Ramos (cell line): ENCODE measurements around the gene ZNF524.
"Not testable (repeated sequence)": the region's sequence is repeated elsewhere in the genome, so short reads cannot be mapped to it uniquely, and the experiment has no call there.

ENCODE experiments used
- in situ Hi-C: fragments of 300-500 bp; cut with MboI; formaldehyde crosslinking; loops from one replicate; pipeline ENCODE4 v1.14.3; 2022; ENCODE audit warnings: low sequenced_read_pairs; ENCODE audit not compliant: unreplicated experiment

ZNF524 gene, protein sequence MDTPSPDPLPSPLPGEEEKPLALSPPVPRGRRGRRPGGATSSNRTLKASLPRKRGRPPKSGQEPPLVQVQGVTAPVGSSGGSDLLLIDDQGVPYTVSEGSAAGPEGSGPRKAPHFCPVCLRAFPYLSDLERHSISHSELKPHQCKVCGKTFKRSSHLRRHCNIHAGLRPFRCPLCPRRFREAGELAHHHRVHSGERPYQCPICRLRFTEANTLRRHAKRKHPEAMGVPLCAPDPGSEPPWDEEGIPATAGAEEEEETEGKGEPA

DNA sequence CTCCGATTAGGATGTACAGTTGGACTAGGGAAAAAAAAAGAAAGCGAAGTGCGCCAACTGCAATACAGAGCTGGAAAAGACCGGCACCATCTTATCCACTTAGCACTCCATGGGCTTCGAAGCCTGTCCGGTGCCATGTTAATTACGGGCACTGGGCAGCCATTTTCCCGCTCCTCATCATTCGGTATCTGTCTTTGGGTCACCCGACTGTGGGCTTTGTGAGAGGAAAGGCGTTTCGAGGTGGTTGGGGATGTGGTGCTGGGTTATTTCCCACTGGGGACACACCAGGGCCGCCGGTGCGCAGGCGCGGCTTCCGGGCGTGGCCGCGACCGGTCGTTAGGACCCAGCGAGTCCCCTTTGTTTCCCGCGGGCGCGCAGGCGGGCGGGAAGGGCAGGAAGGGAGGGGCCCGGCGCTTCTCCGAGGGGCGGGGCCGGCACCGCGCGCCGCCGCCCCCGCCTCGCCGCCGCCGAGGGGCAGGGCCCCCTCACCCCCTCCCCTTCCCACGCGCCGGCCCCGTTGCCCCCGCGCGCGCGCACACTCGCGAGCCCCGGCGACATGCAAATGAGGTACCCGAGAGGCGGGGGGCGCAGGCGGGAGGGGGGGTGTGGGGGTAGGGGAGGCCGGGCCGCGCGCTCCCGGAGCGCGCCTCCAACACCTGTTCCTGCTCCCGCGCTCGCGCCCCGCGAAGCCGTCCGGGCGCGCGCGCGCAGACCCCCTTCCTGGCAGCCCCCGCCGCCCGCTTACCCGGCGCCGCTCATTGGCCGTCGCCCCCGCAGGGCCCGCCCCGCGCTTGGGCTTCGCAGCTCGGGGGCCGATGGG lies at the start of gene ZNF524:
Gene ZNF524 (plus strand): TSS at position 447 of the 820 bp plus-strand sequence. CDS start 1,825 bp downstream, outside the sequence.
- in situ Hi-C loops: no loop called here

DNA sequence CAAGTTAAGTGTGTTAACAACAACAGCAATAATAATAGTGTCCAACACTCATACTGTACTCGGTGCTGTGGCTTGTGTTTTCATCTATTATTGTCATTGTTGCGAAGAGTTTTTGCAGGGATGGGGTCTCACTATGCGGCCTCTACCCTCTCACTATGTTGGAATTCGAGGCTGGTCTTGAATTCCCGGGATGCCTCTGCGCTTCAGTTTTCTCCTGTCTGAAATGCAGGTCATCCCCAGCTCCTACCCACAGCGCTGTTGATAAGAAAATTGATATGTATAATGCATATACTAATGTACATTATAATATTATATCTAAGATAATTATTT lies 49.8 kb upstream of the ZNF524 start:
- in situ Hi-C loops: no loop called here

DNA sequence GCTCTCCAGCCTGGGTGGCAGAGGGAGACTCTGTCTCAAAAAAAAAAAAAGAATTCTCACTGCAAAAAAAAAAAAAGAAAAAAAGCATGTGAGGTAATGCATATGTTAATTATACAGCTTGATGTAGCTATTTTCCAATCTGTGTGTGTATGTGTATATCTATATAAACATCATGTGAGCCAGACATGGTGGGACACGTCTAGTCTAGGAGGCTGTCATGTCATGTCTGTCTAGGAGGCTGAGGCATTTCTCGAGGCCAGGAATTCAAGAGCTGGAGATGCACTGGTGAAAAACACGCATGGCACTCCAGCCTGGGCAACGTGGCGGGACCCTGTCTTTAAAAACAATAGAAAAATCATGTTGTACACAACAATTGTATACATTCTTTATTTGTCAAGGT lies 47.9 kb upstream of the ZNF524 start:
- in situ Hi-C loops: no loop called here

DNA sequence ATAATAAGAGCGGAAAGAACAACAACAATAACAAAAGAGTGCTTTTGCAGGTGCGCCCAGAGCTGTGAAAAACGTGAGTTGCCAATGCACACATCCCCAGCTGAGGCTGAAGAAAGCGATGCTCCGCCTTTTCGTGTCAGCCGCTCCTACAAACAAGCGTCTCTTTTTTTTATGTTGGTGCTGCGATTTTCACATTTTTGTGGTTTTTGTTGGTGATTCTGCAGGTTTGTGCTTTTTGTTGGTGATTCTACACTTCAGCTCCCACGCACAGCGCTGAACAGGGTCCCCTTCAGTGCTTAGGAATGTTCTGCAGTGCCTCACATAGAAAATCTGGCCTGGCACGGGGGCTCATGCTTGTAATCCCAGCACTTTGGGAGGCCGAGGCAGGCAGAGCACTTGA lies 47.5 kb upstream of the ZNF524 start:
- in situ Hi-C loops: no loop called here

DNA sequence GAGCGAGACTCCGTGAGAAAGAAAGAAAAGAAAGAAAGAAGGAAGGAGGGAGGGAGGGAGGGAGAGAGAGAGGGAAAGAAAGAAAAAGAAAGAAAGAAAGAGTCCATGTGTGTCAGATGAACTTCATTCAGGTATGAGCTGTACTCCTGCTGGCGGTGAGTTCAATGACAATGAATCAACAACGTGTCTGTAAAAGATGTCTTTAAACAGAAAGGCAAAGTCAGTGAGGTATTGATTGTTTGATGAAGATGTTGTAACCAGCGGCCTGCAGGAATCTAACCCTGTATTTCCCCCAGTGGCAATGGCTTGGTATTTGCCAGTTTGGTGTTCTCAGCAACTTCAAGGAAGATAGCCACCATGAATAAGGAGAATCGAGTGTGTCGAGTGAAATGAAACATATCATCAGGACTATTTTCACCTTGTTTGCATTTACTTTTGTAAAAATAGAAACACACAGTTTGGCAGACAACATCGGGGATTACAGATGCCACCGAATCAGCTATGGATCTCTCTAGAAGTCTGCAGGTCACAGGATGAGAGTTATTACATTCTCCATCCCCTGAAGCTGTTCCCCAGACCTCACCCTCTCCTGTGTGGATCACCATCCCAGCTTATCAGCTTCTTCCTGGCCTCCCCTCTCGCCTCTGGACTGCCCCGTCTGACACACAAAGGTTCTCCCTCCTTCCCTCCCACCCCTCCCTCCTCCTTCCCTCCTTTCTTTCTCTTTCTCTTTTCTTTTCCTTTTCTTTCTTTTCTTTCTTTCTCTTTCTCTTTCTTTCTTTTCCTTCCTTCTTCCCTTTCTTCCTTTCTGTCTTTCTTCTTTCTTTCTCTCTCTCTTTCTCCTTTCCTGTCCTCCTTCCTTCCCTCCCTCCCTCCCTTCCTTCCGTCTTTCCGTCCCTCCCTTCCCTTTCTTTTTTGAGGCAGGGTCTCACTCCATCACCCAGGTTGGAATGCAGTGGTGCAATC lies 46.6 kb upstream of the ZNF524 start:
- in situ Hi-C loops: no loop called here

DNA sequence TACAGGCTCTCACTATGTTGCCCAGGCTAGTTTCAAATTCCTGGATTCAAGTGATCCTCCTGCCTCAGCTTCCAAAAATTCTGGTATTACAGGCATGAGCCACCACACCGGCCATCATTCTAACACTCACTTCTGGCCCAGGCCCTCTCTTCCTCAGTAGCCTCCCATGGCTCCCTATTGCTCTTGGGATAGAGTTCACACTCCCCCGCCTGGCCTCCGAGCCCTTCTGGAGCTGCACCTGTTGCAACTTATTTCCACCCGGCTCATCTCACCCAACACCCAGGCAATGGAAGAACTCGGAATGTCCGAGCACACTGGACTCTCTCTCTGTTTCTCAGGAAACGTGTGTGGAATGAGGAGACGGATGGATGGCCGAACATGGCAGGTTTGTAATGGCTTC lies 45.8 kb upstream of the ZNF524 start:
- in situ Hi-C loops: no loop called here

DNA sequence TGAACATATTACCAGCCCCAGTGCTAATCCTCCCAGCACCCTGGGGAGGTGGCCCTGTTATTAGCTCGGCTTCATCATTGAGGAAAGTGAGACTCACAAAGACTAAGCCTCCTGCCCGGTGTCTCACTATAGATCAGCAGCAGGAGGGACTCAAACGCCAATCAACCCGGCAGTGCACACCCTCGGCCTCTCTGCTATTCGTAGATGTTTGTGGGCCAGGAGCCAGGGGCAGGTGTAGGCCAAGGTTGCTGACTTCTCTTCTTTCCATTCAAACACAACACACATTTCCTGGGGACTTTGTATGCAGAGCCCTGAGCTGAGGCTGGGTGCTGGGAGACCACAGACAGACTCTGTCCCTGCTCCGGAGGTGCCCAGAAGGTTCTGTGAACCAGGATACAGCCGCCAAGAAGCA lies 45.3 kb upstream of the ZNF524 start:
- in situ Hi-C loops: no loop called here

DNA sequence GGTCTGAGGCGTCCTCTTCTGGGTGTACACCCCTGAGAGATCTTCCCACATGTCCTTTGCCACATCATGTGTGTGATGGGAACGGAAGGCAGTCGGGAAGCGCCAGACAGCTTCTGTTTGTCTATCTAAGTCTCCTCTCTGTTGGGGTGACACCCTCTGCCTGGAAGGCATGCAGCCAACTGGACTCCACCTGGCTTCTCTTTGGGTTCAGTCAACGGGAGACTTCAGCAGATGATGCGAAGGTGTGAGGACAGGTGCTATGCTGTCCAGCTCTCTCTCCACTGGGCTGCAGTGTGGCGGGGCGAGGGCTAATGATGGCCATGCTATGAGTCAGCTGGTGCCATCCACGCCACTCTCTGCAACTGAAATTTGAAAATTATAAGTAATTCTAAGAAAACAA lies 40.4 kb upstream of the ZNF524 start:
- in situ Hi-C loops: no loop called here

DNA sequence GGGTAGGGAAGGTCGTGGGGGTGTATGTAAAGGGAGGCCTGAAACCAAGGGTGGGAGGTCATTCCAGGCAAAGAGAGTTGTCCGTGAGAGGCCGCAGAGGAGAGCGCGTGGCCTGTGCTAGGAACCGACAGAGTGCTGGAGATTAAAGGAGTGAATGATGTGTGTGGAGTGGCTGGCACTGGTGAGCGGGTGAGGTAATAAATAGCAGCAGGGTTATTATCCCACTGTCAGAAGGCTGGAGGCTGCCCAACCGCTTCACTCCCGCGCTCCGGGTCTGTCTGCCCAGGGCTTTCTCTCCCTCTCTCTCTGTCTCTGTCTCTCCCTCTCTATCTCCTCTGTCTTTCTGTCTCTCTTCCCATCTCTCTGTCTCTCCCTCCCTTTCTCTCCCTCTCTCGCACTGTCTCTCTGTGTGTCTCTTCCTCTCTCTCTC lies 36.8 kb upstream of the ZNF524 start:
- in situ Hi-C loops: no loop called here

DNA sequence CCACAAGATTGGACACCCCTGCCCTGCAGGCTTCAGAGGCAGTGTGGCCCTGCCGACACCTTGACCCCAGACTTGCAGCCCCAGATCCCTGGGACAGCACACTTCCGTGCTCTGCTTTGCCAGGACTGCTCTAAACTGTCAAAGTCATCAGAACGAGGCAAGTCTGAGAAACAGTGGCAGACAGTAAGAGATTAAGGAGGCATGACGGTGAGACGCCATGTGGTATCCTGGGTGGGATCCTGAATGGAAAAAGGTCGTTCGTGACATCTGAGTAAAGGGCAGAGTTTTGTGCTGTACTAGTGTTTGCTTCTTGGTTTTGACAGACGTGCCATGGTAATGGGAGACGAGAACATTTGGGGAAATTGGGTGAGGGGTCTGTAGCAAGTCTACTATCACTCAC lies 33.3 kb upstream of the ZNF524 start:
- in situ Hi-C loops: no loop called here

DNA sequence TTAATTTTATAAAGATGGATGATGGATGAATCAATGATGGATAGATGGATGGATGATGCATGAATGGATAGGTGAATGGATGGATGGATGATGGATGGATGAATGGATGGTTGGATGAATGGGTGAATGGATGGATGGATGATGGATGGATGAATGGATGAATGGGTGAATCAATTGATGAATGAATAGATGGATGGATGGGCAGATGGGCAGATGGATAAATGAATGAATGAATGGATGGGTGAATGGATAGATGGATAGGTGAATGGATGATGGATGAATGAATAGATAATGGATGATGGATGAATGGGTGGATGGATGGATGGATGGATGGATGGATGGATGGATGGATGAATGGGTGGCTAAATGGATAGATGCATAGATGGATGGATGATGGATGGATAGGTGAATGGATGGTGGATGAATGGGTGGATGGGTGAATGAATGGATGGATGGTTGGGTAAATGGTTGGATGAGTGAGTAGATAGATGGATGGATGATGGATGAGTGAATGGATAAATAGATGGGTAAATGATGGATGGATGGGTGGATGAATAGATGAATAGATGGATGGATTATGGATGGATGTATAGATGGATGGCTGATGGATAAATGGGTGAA lies 32.3 kb upstream of the ZNF524 start:
- in situ Hi-C loops: no loop called here

DNA sequence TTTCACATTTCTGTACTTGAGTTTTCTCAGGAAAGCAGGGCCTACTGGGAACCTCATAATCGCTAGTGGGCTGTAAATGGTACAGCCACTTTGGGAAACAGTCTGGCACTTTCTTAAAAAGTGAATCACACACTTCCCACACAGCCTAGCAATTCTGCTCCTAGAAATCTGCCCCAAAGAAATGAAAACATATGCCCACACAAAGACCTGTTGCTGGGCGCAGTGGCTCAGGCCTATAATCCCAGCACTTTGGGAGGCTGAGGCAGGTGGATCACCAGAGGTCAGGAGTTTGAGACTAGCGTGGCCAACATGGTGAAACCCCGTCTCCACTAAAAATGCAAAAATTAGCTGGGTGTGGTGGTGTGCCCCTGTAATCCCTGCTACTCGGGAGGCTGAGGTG lies 30.6 kb upstream of the ZNF524 start:
- in situ Hi-C loops: not testable (repeated sequence)

DNA sequence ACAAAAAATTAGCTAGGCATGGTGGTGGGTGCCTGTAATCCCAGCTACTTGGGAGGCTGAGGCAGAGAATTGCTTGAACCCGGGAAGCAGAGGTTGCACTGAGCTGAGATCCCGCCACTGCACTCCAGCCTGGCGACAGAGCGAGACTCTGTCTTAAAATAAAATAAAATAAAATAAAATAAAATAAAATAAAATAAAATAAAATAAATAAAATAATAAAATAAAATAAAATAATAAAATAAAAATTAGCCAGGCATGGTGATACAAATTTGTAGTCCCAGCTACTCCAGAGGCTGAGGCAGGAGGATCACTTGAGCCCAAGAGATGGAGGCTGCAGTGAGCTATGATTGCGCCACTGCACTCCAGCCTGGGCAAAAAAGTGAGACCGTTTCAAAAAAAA lies 26.2 kb upstream of the ZNF524 start:
- in situ Hi-C loops: not testable (repeated sequence)

DNA sequence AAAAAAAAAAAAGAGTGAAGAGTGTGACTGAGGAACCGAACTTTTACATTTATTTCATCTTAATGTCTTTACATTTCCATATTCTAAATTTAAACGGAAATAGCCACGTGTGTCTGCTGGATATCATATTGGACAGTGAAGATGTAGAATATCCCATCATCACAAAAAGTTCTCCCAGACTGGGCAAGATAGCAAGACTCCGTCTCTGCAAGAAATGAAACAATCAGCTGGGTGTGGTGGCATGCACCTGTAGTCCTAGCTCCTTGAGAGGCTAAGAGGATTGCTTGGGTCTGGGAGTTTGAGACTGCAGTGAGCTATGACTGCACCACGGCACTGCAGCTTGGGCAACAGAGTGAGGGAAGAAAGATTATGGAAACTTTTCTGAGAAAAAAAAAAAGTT lies 23.3 kb upstream of the ZNF524 start:
- in situ Hi-C loops: no loop called here

DNA sequence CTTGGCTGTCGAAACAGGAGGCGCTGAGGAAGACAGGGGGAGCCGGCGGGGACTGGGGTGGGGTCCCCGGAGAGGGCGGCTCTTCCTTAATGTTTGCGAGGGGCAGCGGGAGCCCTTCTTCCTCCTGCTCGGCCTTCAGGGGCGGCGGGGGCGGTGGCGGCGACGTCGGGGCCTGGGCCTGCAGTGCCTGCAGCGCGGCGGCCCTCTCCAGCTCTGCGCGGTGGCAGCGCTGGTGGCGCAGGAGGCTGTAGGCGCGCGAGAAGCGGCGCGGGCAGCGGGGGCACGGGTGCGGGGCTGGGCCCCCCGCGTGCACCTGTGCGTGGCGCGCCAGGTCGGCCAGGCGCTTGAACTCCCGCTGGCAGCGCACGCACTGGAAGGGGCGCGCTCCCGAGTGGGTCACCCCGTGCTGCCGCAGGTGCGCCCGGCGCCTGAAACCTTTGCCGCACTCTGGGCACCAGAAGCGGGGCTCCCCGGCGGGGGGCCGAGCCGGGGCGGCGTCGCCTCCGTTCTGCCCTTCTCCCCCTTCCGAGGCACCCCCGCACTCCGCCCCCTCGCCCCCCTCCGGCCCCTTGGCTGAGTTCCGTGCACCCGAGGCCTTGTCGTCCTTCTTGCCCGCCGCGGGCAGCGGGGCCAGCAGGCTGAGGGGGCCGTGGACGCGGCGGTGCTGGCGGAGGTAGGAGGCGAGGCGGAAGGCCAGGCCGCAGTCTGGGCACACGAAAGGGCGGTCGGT lies 21.9 kb upstream of the ZNF524 start:
- in situ Hi-C loops: no loop called here

DNA sequence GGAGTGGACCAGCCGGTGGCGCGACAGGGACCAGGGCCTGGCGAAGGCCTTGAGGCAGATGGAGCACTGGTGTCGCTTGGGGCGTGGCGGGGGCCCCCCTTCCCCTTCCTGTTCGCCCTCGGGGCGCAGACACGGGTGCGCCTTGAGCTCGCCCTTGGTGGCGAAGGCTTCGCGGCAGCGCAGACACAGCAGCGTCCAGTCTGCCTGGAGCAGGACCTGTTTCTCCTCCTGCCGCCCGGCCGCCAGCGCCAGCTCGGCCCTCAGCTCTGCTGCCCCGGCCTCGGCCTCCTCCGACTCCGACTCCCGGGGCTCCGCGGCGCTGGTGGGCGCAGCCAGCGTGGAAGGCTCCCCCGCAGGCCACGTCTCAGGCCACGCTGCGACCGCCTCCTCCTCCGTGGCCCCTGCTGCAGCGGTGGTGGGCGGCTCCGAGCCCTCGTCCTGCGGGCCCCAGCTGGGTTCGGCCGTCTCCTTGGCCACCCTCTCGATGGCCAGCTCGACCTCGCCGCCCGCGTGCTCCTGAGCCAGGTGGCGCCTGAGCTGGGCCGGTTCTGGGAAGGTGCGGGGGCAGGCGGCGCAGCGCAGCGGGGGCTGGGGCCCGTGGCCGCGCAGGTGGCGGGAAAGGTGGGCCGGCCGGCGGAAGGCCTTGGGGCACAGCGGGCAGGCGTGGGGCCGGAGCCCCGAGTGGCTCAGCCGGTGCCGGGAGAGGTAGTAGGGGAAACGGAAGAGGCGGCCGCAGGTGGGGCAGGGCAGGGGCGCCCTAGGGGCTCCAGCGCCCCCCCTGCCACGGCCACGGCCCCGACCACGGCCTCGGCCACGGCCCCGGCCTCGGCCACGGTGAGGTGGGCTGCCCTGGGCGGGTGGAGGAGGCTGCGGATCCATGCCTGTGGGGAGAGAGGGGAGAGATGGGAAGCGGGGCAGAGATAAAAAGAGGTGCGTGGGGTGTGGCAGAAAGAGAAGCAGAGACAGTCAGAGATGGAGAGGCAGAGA lies 21.0 kb upstream of the ZNF524 start:
- in situ Hi-C loops: no loop called here

DNA sequence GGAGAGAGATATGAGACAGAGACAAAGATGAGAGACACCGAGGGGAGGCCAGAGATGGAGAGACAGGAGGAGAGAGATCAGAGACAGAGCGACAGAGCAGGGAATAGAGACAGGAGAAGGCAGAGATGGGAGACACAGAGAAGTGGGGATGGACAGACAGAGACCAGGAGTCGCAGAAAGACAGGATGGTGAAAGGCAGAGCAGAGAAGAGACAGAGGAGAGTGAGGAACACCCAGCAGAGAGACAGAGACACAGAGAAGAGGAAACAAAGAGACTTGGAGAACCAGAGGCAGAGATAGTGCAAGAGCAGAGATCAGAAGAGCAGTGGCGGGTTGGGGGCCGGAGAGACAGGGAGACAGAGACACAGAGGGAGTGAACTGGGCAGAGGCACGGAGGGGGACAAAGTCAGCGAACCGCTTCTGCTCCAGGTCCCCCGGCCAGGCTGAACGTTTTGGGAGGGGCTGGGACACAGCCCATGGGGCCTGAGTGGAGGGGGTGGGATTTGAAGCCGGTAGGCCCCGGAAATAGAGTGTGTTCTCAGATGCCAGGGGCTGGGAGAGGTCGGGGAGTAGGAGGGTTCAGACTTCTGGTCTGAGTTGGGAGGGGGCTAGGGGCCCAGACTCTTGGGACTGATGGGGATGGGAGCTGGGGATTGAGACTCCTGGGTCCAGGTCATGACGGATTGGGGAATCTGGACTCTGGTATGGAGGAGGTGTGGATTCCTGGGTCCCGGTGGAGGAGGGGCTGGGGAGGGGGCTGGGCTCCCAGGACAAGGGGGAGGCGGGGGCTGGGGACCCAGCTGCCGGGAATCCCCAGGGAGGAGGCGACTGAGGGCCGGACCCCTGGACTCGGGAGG lies 20.1 kb upstream of the ZNF524 start:
- in situ Hi-C loops: no loop called here
